GM21528 (cell line): Measurements from ENCODE around the gene NAPB.

ENCODE experiments used
- ATAC-seq: cut with Tn5 transposase; IDR thresholded peaks from one replicate; pipeline ENCODE4 v1.9.1; 2021; ENCODE audit warnings: mild to moderate bottlenecking, moderate library complexity; ENCODE audit not compliant: unreplicated experiment, low FRiP score

NAPB gene

GRCh38 chr20:23440004-23440403 is 18.7 kb upstream of the NAPB start:
- no peak for ATAC-seq

- no peak for ATAC-seq
Measured at GRCh38 chr20:23438661-23439060, 17.4 kb upstream of the NAPB start.

GRCh38 chr20:23437126-23437899 is 16.0 kb upstream of the NAPB start:
- ATAC-seq = no peak

- ATAC-seq = no peak
Measured at GRCh38 chr20:23436681-23437080, 15.4 kb upstream of the NAPB start.

GRCh38 chr20:23435626-23436539 is 14.6 kb upstream of the NAPB start:
- no peak for ATAC-seq

GRCh38 chr20:23434521-23435313 is 13.4 kb upstream of the NAPB start:
- no peak for ATAC-seq

GRCh38 chr20:23433628-23434027 is 12.3 kb upstream of the NAPB start:
- ATAC-seq = no peak

- ATAC-seq = no peak
Measured at GRCh38 chr20:23425129-23425528, 3.8 kb upstream of the NAPB start.

- ATAC-seq = no peak
Measured at GRCh38 chr20:23419995-23420901, 1.0 kb downstream of the NAPB start.

GRCh38 chr20:23419657-23419994 is 1.7 kb downstream of the NAPB start:
- no peak for ATAC-seq

- no peak for ATAC-seq
Measured at GRCh38 chr20:23417861-23418260, 3.4 kb downstream of the NAPB start.

- ATAC-seq = no peak
Measured at GRCh38 chr20:23415959-23416583, 5.2 kb downstream of the NAPB start.

GRCh38 chr20:23415555-23415954 is 5.7 kb downstream of the NAPB start:
- no peak for ATAC-seq

- no peak for ATAC-seq
Measured at GRCh38 chr20:23414526-23415188, 6.6 kb downstream of the NAPB start.

- ATAC-seq = no peak
Measured at GRCh38 chr20:23413862-23414422, 7.3 kb downstream of the NAPB start.

GRCh38 chr20:23412026-23412425 is 9.3 kb downstream of the NAPB start:
- ATAC-seq = no peak

GRCh38 chr20:23410916-23411695 is 10.2 kb downstream of the NAPB start:
- no peak for ATAC-seq

GRCh38 chr20:23409800-23410199 is 11.5 kb downstream of the NAPB start:
- no peak for ATAC-seq
